ENCODE results near the gene CUBN. TPM values are rescaled to one million over a fixed set of nuclear protein-coding genes. Genes with fewer than 3 reads are reported as not detected.

Gene CUBN
- total and polyA plus RNA-seq, 2 donors, result 0.54 to 6.1 TPM

DNA sequence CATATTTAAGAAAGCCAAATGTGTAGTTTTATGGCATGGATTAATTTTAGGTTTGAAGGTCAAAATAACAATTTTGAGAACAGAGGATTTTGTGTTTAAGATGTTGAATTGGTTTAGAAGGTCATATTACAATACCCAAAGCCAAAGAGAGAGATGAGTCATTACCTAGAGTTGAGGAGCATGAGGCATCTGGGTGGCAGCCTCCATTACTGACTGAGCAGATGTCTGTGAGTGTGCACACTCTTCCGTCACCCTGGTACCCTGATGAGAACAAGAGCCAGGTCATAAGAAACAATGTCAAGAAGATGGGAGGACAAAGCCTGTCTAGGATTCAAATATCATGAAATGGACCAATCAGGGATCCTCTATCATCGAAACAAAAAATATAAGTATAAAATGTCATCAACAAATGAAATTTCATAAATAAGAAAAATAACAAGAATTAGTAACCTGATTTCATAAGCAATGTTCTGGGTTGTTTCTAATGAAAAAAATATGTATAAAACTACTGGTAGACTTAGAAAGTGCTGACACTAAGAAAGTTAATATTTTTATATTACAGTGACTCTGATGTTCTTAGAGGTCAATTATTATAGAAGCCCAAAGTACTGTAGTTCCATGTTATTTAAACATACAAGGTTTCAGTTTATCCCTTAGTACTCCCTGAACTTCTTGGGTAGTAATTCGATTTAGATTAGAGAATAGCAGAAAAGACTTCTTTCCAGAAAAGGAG, 20.0 kb downstream of the CUBN start:
- no peak overlapping the region for H3K4me3 ChIP-seq (ENCODE audit: low read depth, low read length)
- no peak overlapping the region for H3K27ac ChIP-seq (ENCODE audit: low read depth)
- 92% methylated on average over 3 of the region's 3 CpGs for WGBS
- no peak for DNase-seq (ENCODE audit: extremely low spot score)
- H3K4me1 ChIP-seq (ENCODE audit: insufficient read depth), result no peaks in the 10 kb centered on the region
- H3K36me3 ChIP-seq (ENCODE audit: insufficient read depth), result no peaks in the 10 kb centered on the region

DNA sequence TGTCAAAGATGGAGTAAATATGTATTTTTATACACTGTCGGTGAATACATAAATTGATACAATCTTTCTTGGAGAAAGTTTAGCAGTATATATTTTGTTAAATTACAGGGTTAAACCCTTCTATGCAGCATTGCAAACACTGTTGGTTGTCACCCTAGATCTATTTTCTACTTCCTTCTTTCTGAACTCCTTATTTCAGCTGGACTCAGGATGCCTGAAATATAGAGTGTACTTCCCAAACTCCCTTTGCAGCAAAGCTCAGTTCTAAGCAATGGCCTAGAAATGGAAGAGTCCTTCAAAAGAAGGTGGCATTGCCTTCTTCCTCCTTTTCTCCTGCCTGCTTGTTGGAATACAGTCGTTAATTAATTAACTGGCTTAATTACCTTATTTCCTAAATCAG, 20.6 kb downstream of the CUBN start:
- no peak for DNase-seq (ENCODE audit: extremely low spot score)
- no peaks in the 10 kb centered on the region for H3K4me1 ChIP-seq (ENCODE audit: insufficient read depth)
- WGBS, result 85% methylated on average over 2 of the region's 2 CpGs
- H3K4me3 ChIP-seq (ENCODE audit: low read depth, low read length), result no peak overlapping the region
- no peaks in the 10 kb centered on the region for H3K36me3 ChIP-seq (ENCODE audit: insufficient read depth)
- no peak overlapping the region for H3K27ac ChIP-seq (ENCODE audit: low read depth)

DNA sequence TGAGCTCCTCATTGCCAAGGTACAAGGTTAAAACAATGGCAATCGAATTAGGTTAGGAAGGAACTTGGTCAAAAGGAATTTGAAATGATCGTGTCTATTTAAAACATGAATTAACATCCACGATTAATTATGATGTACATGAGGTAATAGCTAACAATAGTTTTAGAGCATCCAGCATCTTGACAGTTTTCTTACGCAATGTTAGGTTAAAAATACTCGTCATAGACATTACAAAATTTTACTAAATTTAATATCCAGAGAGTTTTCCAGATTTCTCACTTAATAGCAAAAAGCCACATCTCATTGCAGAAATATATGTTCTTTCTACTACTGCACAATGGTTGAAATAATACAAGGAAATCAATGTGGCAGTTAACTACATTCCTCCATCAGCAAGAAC, 22.6 kb downstream of the CUBN start:
- Histone ChIP-seq H3K36me3 (ENCODE audit: insufficient read depth) (no peaks in the 10 kb centered on the region), H3K4me1 (ENCODE audit: insufficient read depth) (no peaks in the 10 kb centered on the region), H3K27ac (ENCODE audit: low read depth) (no peak overlapping the region), H3K4me3 (ENCODE audit: low read depth, low read length) (no peak overlapping the region)
- DNase-seq (ENCODE audit: extremely low spot score), result no peak
- 82% methylated on average over 5 of the region's 5 CpGs for WGBS

DNA sequence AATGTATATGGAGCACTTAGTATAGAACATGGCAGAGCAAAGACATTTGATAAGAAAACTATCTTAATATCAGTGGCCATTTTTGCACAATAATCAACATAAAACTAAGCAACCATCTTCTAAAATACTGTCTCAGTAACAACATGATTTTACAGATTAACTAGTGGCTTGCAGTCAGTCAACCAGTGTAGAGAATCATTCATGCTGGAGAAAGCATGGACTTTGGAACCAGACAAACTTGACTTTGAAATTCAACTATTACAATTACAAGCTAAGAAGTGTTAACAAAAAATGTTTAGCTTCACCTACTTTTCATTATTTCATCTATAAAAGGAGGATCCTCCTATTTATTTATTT, 27.7 kb downstream of the CUBN start:
- Histone ChIP-seq H3K36me3 (ENCODE audit: insufficient read depth) (no peaks in the 10 kb centered on the region), H3K4me3 (ENCODE audit: low read depth, low read length) (no peak overlapping the region), H3K4me1 (ENCODE audit: insufficient read depth) (no peaks in the 10 kb centered on the region), H3K27ac (ENCODE audit: low read depth) (no peak overlapping the region)
- no peak for DNase-seq (ENCODE audit: extremely low spot score)

DNA sequence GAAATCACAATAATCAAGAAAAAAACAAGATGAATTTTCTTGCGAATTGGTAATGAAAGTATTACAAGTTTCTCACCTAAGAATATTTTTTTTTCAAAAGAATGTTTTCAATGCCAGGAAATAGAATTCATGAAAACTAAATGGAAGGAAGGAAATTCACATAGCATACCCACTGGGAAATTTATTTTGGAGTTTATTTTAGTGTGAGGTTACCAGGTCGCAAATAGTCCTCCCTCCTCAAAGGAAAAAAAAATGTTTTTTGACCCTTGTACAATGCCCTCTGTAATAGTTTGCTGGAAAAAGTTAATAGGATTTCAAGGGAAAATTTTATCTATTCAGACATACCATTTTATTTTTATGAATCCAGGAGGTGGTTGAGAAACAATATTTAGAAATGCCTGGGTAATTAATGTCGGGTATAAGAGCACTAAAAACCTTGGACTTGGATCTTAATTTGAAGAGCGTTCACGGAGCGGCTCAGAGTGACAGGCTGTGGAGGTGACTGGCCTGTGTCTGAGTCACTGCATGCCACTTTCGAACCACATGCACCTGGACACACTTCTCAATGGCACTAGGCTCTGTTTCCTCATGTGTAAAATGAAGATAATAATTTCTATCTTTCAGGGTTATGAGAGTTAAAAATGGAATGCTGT, 28.2 kb downstream of the CUBN start:
- no peak for DNase-seq (ENCODE audit: extremely low spot score)
- H3K4me3 ChIP-seq (ENCODE audit: low read depth, low read length), result no peak overlapping the region
- 81% methylated on average over 7 of the region's 7 CpGs for WGBS
- H3K4me1 ChIP-seq (ENCODE audit: insufficient read depth), result no peaks in the 10 kb centered on the region
- no peak overlapping the region for H3K27ac ChIP-seq (ENCODE audit: low read depth)
- no peaks in the 10 kb centered on the region for H3K36me3 ChIP-seq (ENCODE audit: insufficient read depth)

DNA sequence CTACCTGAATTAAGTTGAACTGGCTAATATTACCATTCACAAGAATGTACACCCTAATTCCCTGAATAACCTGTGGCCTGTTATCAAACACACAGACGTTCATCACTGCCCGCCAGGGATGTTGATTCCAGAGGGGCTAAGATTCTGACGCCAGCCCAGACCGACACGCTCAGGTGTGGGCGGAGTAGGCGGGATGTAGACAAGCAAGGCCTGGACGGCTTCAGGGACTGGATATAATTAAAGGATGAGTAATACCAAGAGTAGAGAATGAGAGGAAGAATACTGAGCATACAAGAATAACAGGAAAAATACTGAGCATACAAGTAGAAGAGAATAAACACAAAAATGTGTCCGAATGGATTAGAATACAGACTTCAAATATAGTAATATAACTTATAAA, 29.0 kb downstream of the CUBN start:
- WGBS, result 85% methylated on average over 9 of the region's 9 CpGs

DNA sequence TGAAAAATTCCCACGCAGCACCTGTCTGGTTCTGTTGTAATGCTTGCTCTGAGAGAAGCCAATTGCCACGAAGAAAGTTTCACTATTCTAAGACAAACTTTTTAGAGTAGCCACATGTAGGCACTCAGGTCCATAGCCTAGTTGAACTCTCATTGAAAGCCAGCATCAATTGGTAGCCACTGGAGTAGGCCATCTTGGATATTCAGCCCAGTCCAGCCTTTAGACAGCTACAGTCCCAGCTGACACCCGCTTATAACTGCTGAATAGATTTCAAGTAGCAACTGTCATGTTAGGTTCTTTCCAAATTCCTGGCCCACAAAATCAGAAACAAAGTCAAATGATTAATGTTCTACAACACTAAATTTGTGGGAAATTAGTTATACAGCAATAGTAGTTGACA, 31.6 kb downstream of the CUBN start:
- H3K27ac ChIP-seq (ENCODE audit: low read depth), result no peak overlapping the region

More for the DNA sequence above, 29.0 kb downstream of the CUBN start:
- no peaks in the 10 kb centered on the region for H3K36me3 ChIP-seq (ENCODE audit: insufficient read depth)
- DNase-seq (ENCODE audit: extremely low spot score), result no peak
- no peak overlapping the region for H3K4me3 ChIP-seq (ENCODE audit: low read depth, low read length)
- no peaks in the 10 kb centered on the region for H3K4me1 ChIP-seq (ENCODE audit: insufficient read depth)
- no peak overlapping the region for H3K27ac ChIP-seq (ENCODE audit: low read depth)

DNA sequence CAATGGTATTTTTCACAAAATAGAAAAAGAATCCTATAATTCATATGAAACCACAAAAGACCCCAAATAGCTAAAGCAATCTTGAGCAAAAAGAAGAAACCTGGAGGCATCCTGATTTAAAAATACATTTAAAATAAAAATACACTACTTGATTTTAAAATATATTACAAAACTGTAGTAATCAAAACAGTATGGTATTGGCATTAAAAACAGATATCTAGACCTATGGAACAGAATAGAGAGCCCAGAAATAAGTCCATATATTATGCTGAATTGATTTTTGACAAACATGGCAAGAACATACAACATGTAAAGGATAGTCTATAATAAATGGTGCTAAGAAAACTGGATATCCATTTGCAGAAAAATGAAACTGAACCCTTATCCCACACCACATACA, 34.8 kb downstream of the CUBN start:
- no peak for DNase-seq (ENCODE audit: extremely low spot score)
- Histone ChIP-seq H3K4me1 (ENCODE audit: insufficient read depth) (no peaks in the 10 kb centered on the region), H3K4me3 (ENCODE audit: low read depth, low read length) (no peak overlapping the region), H3K36me3 (ENCODE audit: insufficient read depth) (no peaks in the 10 kb centered on the region), H3K27ac (ENCODE audit: low read depth) (no peak overlapping the region)

More for the DNA sequence above, 31.6 kb downstream of the CUBN start:
- 95% methylated on average over 3 of the region's 3 CpGs for WGBS
- DNase-seq (ENCODE audit: extremely low spot score), result no peak
- Histone ChIP-seq H3K4me3 (ENCODE audit: low read depth, low read length) (no peak overlapping the region), H3K4me1 (ENCODE audit: insufficient read depth) (no peaks in the 10 kb centered on the region), H3K36me3 (ENCODE audit: insufficient read depth) (no peaks in the 10 kb centered on the region)

DNA sequence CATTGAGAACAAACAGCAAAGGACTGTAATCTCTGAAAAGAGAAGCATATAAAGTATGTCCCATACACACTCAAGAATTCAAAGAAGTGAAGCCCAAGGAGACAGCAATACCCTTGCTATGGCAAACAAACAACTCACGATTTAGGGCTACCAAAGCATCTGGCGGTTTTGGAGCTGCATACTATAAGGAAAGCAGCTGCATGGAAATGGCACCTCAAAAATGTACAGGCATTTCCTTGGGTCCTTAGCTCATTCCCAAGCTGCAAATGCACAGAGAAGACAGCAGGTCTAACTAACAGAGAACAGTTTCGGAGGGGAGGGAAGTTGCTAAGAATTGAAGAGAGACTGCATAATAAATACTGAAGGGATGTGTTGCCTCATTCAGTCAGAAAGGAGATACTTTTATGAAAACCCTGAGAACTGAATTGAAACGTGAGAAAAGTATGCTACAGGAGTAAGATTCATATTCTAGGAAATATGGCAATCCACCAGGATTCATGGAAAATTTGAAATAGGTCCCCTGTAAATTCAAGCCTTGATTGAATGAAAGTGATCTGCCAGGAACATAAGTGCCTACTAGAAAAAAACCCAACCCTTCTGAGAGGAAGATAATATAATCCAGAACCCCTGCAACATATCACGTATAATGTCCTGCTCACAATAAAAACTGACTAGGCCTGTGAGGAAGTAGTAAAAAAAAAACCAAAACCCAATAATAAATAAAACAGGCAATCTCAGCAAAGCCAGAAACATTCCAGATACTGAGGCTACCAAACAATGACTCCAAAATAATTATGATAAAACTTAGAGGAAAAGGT, 36.4 kb downstream of the CUBN start:
- no peaks in the 10 kb centered on the region for H3K4me1 ChIP-seq (ENCODE audit: insufficient read depth)
- H3K4me3 ChIP-seq (ENCODE audit: low read depth, low read length), result no peak overlapping the region
- DNase-seq (ENCODE audit: extremely low spot score), result no peak
- H3K27ac ChIP-seq (ENCODE audit: low read depth), result no peak overlapping the region
- 45% methylated on average over 5 of the region's 5 CpGs for WGBS
- H3K36me3 ChIP-seq (ENCODE audit: insufficient read depth), result no peaks in the 10 kb centered on the region

DNA sequence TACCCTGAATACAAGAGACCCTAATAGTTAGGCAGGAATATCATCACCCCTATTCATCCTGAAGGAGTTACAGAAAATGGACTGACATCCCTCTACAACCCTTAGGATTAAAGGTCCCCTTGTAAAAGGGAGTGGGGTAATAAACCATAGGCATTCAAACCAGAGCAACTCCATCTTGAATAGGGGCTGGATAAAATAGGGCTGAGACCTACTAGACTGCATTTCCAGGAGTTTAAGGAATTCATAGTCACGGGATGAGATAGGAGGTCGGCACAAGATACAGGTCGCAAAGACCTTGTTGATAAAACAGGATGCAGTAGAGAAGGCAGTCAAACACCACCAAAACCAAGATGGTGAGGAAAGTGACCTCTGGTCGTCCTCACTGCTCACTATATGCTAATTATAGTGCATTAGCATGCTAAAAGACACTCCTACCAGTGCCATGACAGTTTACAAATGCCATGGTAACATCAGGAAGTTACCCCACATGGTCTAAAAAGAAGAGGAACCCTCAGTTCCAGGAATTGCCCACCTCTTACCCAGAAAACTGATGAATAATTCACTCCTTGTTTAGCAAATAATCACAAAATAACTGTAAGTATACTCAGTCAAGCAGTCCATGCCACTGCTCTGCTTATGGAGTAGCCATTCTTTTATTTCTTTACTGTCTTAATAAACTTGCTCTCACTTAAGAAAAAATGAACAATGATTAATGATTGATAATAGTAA, 37.2 kb downstream of the CUBN start:
- 89% methylated on average over 4 of the region's 4 CpGs for WGBS
- H3K4me1 ChIP-seq (ENCODE audit: insufficient read depth), result no peaks in the 10 kb centered on the region
- no peak overlapping the region for H3K27ac ChIP-seq (ENCODE audit: low read depth)
- no peaks in the 10 kb centered on the region for H3K36me3 ChIP-seq (ENCODE audit: insufficient read depth)
- no peak overlapping the region for H3K4me3 ChIP-seq (ENCODE audit: low read depth, low read length)
- DNase-seq (ENCODE audit: extremely low spot score), result no peak

DNA sequence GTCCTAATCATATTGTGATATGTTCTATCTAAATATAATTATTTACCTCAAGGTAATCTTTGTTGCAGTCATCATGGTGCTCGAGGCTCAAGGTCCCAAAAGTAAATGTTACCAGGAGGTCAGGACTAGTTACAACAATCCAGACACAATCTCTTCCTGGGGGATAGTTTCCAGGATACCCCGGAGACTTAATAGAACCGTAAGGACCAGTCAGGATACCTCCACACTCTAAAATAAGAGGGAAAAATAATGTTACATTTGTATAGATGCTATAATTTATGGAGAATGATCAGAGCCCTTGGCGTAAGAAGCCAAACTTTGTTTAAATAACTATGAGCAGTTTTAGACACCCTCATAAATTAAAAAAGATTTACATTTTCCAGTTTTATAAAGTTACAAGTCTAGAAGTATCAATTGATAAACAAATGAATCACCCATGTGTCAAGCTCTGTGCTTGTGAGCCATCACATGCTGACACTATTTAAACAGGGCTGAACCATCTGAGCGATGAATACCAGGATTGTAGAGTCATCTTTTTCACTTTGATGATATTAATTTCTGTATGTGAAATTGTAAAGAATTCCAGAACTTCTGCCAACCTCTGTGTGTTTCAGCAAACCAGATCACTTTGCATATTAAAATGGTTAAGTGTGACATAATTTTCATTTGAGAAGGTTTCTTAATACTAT, 41.3 kb downstream of the CUBN start:
- no peaks in the 10 kb centered on the region for H3K4me1 ChIP-seq (ENCODE audit: insufficient read depth)
- H3K36me3 ChIP-seq (ENCODE audit: insufficient read depth), result no peaks in the 10 kb centered on the region
- no peak overlapping the region for H3K4me3 ChIP-seq (ENCODE audit: low read depth, low read length)
- WGBS, result 52% methylated on average over 5 of the region's 5 CpGs
- H3K27ac ChIP-seq (ENCODE audit: low read depth), result no peak overlapping the region
- no peak for DNase-seq (ENCODE audit: extremely low spot score)

DNA sequence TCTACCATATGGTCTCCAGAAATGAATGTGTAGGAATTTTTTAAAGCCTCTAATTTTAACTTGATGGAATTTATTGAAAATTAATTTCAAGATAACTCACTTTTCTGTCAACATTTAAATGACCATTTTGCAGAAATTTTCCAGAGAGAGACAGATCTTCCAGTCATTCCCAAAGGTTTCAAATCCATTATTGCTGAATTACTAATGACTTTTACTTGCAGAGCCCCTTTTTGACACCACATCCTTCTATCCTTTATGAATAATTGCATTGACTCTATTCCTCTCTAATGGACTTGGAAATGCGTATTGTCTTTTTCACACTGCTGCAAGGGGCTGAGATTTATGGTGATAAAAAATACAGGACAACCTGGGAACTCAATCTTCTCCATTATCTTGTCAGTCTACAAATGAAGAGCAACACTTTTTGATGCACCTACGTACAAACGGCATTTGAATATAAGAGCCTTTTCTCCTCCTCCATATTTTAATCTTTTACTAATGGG, 42.7 kb downstream of the CUBN start:
- H3K27ac ChIP-seq (ENCODE audit: low read depth), result no peak overlapping the region
- no peaks in the 10 kb centered on the region for H3K4me1 ChIP-seq (ENCODE audit: insufficient read depth)
- no peak overlapping the region for H3K4me3 ChIP-seq (ENCODE audit: low read depth, low read length)
- WGBS, result 95% methylated on average over 3 of the region's 3 CpGs
- no peak for DNase-seq (ENCODE audit: extremely low spot score)
- no peaks in the 10 kb centered on the region for H3K36me3 ChIP-seq (ENCODE audit: insufficient read depth)

Measured in urinary bladder (tissue), 4 donors.